SK-N-SH treated with all-trans-retinoic acid at 6 μM for 48 hours (cell line): Measurements from ENCODE around the gene PRKACA.
"Not testable (repeated sequence)": the region's sequence is repeated elsewhere in the genome, so short reads cannot be mapped to it uniquely, and the experiment has no call there.

Experiments
- ATAC-seq: fragments of 200-7000 bp; cut with Tn5 transposase; 3 replicates; pipeline ENCODE4 v1.9.1; 2020; ENCODE audit warnings: mild to moderate bottlenecking, moderate library complexity
- ARNTL ChIP-seq: fragments of 450-650 bp; formaldehyde crosslinking; IDR thresholded peaks from 2 replicates; pipeline ENCODE4 v1.5.0; 2020; ENCODE audit warnings: low read depth, mild to moderate bottlenecking, moderate library complexity, borderline replicate concordance
- BACH2 ChIP-seq: fragments of 250-450 bp; sonication (Bioruptor Pico); IDR thresholded peaks from 2 replicates; pipeline ENCODE4 v1.9.0; 2021; ENCODE audit warnings: mild to moderate bottlenecking, borderline replicate concordance
- CREB5 ChIP-seq: fragments of 250-450 bp; sonication (Bioruptor Pico); IDR thresholded peaks from 2 replicates; pipeline ENCODE4 v1.5.1; 2020; ENCODE audit warnings: low read depth, mild to moderate bottlenecking, moderate library complexity
- CSDC2 ChIP-seq: fragments of 250-450 bp; sonication (Bioruptor Pico); IDR thresholded peaks from 2 replicates; pipeline ENCODE4 v1.5.0; 2020; ENCODE audit warnings: mild to moderate bottlenecking, moderate library complexity
- CSRNP3 ChIP-seq: fragments of 250-450 bp; sonication (Bioruptor Pico); IDR thresholded peaks from 2 replicates; pipeline ENCODE4 v1.5.1; 2021; ENCODE audit warnings: mild to moderate bottlenecking, moderate library complexity
- GLIS3 ChIP-seq: fragments of 250-450 bp; sonication (Bioruptor Pico); IDR thresholded peaks from 2 replicates; pipeline ENCODE4 v1.5.0; 2020; ENCODE audit warnings: mild to moderate bottlenecking, moderate library complexity
- ISL1 ChIP-seq: fragments of 250-450 bp; sonication (Bioruptor Pico); IDR thresholded peaks from 2 replicates; pipeline ENCODE4 v2.1.2; 2022; ENCODE audit warnings: mild to moderate bottlenecking, moderate library complexity
- OSR1 ChIP-seq: fragments of 250-450 bp; sonication (Bioruptor Pico); IDR thresholded peaks from 2 replicates; pipeline ENCODE4 v1.8.0; 2022; ENCODE audit warnings: moderate library complexity, mild to moderate bottlenecking, inconsistent platforms
- PATZ1 ChIP-seq: fragments of 250-450 bp; sonication (Bioruptor Pico); IDR thresholded peaks from 2 replicates; pipeline ENCODE4 v1.8.0; 2020; ENCODE audit warnings: mild to moderate bottlenecking, moderate library complexity, borderline replicate concordance
- POU6F1 ChIP-seq: fragments of 250-450 bp; sonication (Bioruptor Pico); IDR thresholded peaks from 2 replicates; pipeline ENCODE4 v1.8.0; 2021; ENCODE audit warnings: low read depth, mild to moderate bottlenecking, moderate library complexity, borderline replicate concordance
- PPARA ChIP-seq: fragments of 250-450 bp; sonication (Bioruptor Pico); IDR thresholded peaks from 2 replicates; pipeline ENCODE4 v1.5.0; 2020; ENCODE audit warnings: mild to moderate bottlenecking, borderline replicate concordance
- RARB ChIP-seq: fragments of 250-450 bp; sonication (Bioruptor Pico); IDR thresholded peaks from 2 replicates; pipeline ENCODE4 v1.8.0; 2021; ENCODE audit warnings: mild to moderate bottlenecking, moderate library complexity
- SNAI2 ChIP-seq: fragments of 250-450 bp; sonication (Bioruptor Pico); IDR thresholded peaks from 2 replicates; pipeline ENCODE4 v1.5.0; 2020; ENCODE audit warnings: mild to moderate bottlenecking, moderate library complexity
- TCF4 ChIP-seq: fragments of 250-450 bp; sonication (Bioruptor Pico); IDR thresholded peaks from 2 replicates; pipeline ENCODE4 v1.8.0; 2021; ENCODE audit warnings: mild to moderate bottlenecking, moderate library complexity, borderline replicate concordance
- TOX ChIP-seq: fragments of 250-450 bp; sonication (Bioruptor Pico); IDR thresholded peaks from 2 replicates; pipeline ENCODE4 v1.8.0; 2021; ENCODE audit warnings: mild to moderate bottlenecking, moderate library complexity, borderline replicate concordance
- TSHZ2 ChIP-seq: fragments of 250-450 bp; sonication (Bioruptor Pico); IDR thresholded peaks from 2 replicates; pipeline ENCODE4 v1.5.0; 2020; ENCODE audit warnings: mild to moderate bottlenecking, moderate library complexity
- ZC3H10 ChIP-seq: fragments of 250-450 bp; sonication (Bioruptor Pico); IDR thresholded peaks from 2 replicates; pipeline ENCODE4 v1.5.1; 2021; ENCODE audit warnings: mild to moderate bottlenecking, moderate library complexity
- ZFP3 ChIP-seq: fragments of 250-450 bp; sonication (Bioruptor Pico); IDR thresholded peaks from 2 replicates; pipeline ENCODE4 v1.5.0; 2020; ENCODE audit warnings: mild to moderate bottlenecking, moderate library complexity
- ZNF565 ChIP-seq: fragments of 450-650 bp; formaldehyde crosslinking; conservative IDR thresholded peaks from 2 replicates; pipeline ENCODE4 v1.5.0; 2020; ENCODE audit warnings: low read depth, mild to moderate bottlenecking, moderate library complexity
- ZNF70 ChIP-seq: fragments of 450-650 bp; formaldehyde crosslinking; IDR thresholded peaks from 2 replicates; pipeline ENCODE4 v1.5.0; 2020; ENCODE audit warnings: mild to moderate bottlenecking, moderate library complexity

The PRKACA gene

GRCh38 chr19:14051980-14052379 lies 65.6 kb downstream of the PRKACA start:
- no peak for TF ChIP-seq SNAI2
- no peak for TF ChIP-seq BACH2 (CRISPR knock-in tag)
- no peak for TF ChIP-seq ISL1 (CRISPR knock-in tag)
- TF ChIP-seq TSHZ2 = no peak
- no peak for TF ChIP-seq ZNF565 (CRISPR knock-in tag)
- TF ChIP-seq ZFP3 (CRISPR knock-in tag) = no peak
- no peak for TF ChIP-seq ARNTL (CRISPR knock-in tag)
- no peak for TF ChIP-seq ZNF70 (CRISPR knock-in tag)
- no peak for TF ChIP-seq TOX (CRISPR knock-in tag)
- TF ChIP-seq ZC3H10 (CRISPR knock-in tag) = no peak
- TF ChIP-seq CSRNP3 (CRISPR knock-in tag) = no peak
- no peak for TF ChIP-seq PATZ1 (CRISPR knock-in tag)
- TF ChIP-seq OSR1 (CRISPR knock-in tag) = no peak
- no peak for TF ChIP-seq RARB
- no peak for TF ChIP-seq PPARA (CRISPR knock-in tag)
- TF ChIP-seq POU6F1 (CRISPR knock-in tag) = no peak
- TF ChIP-seq CREB5 (CRISPR knock-in tag) = no peak
- no peak for ATAC-seq

- ATAC-seq = not testable (repeated sequence)
Observed at GRCh38 chr19:14050961-14051360, 66.6 kb downstream of the PRKACA start.

GRCh38 chr19:14050512-14050911 lies 67.0 kb downstream of the PRKACA start:
- TF ChIP-seq TSHZ2 (no peak), CSDC2 (no peak), ZNF565 (CRISPR knock-in tag) (no peak), BACH2 (CRISPR knock-in tag) (no peak), ISL1 (CRISPR knock-in tag) (no peak), ARNTL (CRISPR knock-in tag) (no peak), PPARA (CRISPR knock-in tag) (no peak), GLIS3 (CRISPR knock-in tag) (no peak), ZNF70 (CRISPR knock-in tag) (no peak), CREB5 (CRISPR knock-in tag) (no peak), TCF4 (CRISPR knock-in tag) (no peak), OSR1 (CRISPR knock-in tag) (no peak), PATZ1 (CRISPR knock-in tag) (no peak), RARB (no peak), TOX (CRISPR knock-in tag) (no peak), SNAI2 (no peak)
- TF ChIP-seq, all 23 proteins: peak for 0
- no peak for ATAC-seq
